ENCODE data around the gene KMO. TPM values are rescaled to one million over a fixed set of nuclear protein-coding genes. Genes with fewer than 3 reads are reported as not detected.

The KMO gene
- total and polyA plus RNA-seq, 2 experiments from 2014 or later, result 0.05 TPM; not detected in 1

- no peak overlapping the region for H3K27ac Mint-ChIP-seq
Measured at GRCh38 chr1:241615043-241615974, 83.1 kb downstream of the KMO start.

More at GRCh38 chr1:241615043-241615974, 83.1 kb downstream of the KMO start:
- ATAC-seq (no peak), DNase-seq (ENCODE audit: low spot score) (no peak)
- H3K27ac ChIP-seq (ENCODE audit: low read depth), result no peak overlapping the region
- no peaks in the 10 kb centered on the region for H3K36me3 ChIP-seq (ENCODE audit: insufficient read depth)
- H3F3A ChIP-seq (replicated peaks; ENCODE audit: low read depth), result no peaks in the 10 kb centered on the region
- H3K4me1 ChIP-seq (ENCODE audit: insufficient read depth), result no peaks in the 10 kb centered on the region
- no peak overlapping the region for H2AFZ ChIP-seq
- no peaks in the 10 kb centered on the region for H3K9me2 ChIP-seq (ENCODE audit: insufficient read depth)
- H3K4me3 ChIP-seq, result no peak overlapping the region
- H3K4me3 Mint-ChIP-seq, result no peak overlapping the region
- peaks cover 4% of the 10 kb centered on the region for H3K27me3 Mint-ChIP-seq (ENCODE audit: insufficient read depth, low read depth, poor library complexity)
- H3K27me3 ChIP-seq (ENCODE audit: insufficient read depth), result no peaks in the 10 kb centered on the region
- no peaks in the 10 kb centered on the region for H3K4me1 Mint-ChIP-seq
- H4K20me1 ChIP-seq (replicated peaks; ENCODE audit: insufficient read depth), result no peaks in the 10 kb centered on the region
- no peaks in the 10 kb centered on the region for H3K79me2 ChIP-seq (replicated peaks; ENCODE audit: insufficient read depth)
- no peaks in the 10 kb centered on the region for H3K36me3 Mint-ChIP-seq (ENCODE audit: low read depth)
- TF ChIP-seq ZNF331 (CRISPR knock-in tag; IDR thresholded peaks at IDR 0.05; ENCODE audit: low read depth), result no peak
- TF ChIP-seq STAT1 (IDR thresholded peaks at IDR 0.05; ENCODE audit: unreplicated experiment), result no peak
- TF ChIP-seq CREB1 (CRISPR knock-in tag; IDR thresholded peaks at IDR 0.05; ENCODE audit: low read depth), result no peak
- TF ChIP-seq ZNF114 (CRISPR knock-in tag; IDR thresholded peaks at IDR 0.05), result no peak
- TF ChIP-seq ZNF462 (CRISPR knock-in tag; IDR thresholded peaks at IDR 0.05), result no peak
- no peak for TF ChIP-seq EZH2phosphoT487 (IDR thresholded peaks at IDR 0.05; ENCODE audit: unreplicated experiment)
- no peak overlapping the region for H3K4me2 ChIP-seq
- no peaks in the 10 kb centered on the region for H3K9me3 Mint-ChIP-seq

All from GM23338 (cell line).